Measurements from ENCODE around the gene NT5DC1.

DNA sequence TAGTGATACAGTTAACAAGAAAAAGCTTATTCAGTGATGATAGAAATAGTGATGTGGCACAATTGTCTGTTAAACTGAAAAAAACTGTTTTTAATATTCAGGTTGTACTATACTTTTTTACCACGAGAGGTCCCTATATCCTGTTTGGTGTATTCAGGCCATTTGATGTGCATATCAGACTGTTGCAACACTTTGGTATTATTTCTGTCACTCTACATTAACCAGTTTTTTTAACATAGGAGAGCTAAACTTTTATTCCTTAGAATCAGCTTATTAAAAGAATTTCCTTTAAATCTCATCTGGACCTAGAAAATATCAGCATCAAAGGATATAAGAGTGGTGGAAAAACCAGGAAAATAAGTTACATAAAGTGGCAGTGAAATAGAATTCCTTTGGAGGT is 116.4 kb downstream of the NT5DC1 start:
- TF ChIP-seq CTCF (IDR thresholded peaks at IDR 0.05; ENCODE audit: borderline replicate concordance, extremely low read depth, low read length, poor library complexity, severe bottlenecking), result peak; percentile 58
- TF ChIP-seq EZH2 (IDR thresholded peaks at IDR 0.05; ENCODE audit: borderline replicate concordance, low read depth, low read length, severe bottlenecking), result no peak
